ENCODE measurements around the gene VARS2. TPM values are rescaled to one million over a fixed set of nuclear protein-coding genes. Genes with fewer than 3 reads are reported as not detected.
A peak's percentile ranks its signal among the peaks of the same experiment; 100 is the strongest.

VARS2 gene
- total and polyA plus RNA-seq, 4 donors: 9.4 to 23.3 (median 16.3) TPM

DNA sequence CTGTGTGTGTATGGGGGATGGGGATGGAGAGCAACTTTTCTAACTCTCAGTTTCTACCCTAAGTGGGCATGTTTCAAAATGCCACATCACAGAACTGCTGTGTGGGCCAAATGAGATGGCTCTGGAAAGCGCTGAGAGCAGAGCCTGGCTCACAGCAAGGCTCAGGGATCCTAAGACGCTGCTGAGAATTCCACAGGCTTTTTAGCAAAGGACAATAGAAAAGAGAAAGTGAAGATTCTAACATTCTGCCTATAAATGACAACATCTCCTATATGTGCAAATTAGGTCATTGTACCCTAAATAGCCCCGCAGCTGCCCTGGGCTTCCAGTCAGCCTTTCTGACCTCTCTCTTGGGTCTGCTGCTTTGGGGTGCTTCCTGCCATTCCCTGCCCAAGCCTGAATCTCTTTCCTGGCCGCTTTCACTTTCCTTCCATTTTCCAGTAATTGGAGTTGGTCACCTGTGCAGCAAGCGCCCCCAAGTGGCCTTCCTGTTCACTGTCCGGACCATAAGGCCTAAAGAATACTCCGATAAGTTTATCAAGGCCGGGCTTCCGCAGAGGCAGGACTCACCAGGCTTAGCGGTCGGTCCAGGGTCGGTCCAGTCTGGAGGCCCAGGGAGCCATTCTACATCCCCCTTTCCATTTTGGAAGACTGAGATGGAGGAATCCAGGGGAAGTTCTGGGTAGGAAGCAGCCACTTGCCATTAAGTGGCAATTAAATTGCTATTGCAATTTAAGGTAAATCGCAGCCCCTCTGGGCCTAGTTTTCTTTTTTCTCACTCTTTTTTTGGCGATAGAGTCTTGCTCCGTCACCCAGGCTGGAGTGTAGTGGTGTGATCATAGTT lies 36.4 kb upstream of the VARS2 start:
- no peak for TF ChIP-seq ZBTB33 (IDR thresholded peaks at IDR 0.05)
- no peak for TF ChIP-seq GABPA (IDR thresholded peaks at IDR 0.05 in 1 of 2, conservative IDR thresholded peaks at IDR 0.05 in 1 of 2)
- TF ChIP-seq YY1 (IDR thresholded peaks at IDR 0.05): peak; percentile 92
- no peak for TF ChIP-seq REST (IDR thresholded peaks at IDR 0.05)
- peak; percentile 64 for TF ChIP-seq TAF1 (conservative IDR thresholded peaks at IDR 0.05)
- TF ChIP-seq, protein P1, sequence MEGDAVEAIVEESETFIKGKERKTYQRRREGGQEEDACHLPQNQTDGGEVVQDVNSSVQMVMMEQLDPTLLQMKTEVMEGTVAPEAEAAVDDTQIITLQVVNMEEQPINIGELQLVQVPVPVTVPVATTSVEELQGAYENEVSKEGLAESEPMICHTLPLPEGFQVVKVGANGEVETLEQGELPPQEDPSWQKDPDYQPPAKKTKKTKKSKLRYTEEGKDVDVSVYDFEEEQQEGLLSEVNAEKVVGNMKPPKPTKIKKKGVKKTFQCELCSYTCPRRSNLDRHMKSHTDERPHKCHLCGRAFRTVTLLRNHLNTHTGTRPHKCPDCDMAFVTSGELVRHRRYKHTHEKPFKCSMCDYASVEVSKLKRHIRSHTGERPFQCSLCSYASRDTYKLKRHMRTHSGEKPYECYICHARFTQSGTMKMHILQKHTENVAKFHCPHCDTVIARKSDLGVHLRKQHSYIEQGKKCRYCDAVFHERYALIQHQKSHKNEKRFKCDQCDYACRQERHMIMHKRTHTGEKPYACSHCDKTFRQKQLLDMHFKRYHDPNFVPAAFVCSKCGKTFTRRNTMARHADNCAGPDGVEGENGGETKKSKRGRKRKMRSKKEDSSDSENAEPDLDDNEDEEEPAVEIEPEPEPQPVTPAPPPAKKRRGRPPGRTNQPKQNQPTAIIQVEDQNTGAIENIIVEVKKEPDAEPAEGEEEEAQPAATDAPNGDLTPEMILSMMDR (IDR thresholded peaks at IDR 0.05; ENCODE audit: low read depth, low read length, missing input control): peak; percentile 93
- peak; percentile 61 for TF ChIP-seq SP1 (IDR thresholded peaks at IDR 0.05)
- TF ChIP-seq FOXA1 (IDR thresholded peaks at IDR 0.05): no peak
- peak; percentile 53 to 71 for TF ChIP-seq RXRA (IDR thresholded peaks at IDR 0.05)
- TF ChIP-seq, protein P2, sequence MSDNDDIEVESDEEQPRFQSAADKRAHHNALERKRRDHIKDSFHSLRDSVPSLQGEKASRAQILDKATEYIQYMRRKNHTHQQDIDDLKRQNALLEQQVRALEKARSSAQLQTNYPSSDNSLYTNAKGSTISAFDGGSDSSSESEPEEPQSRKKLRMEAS (IDR thresholded peaks at IDR 0.05): no peak
- peak; percentile 5 to 34 for TF ChIP-seq HNF4A (conservative IDR thresholded peaks at IDR 0.05)
- peak; percentile 97 to 98 for TF ChIP-seq RAD21 (IDR thresholded peaks at IDR 0.05)
- TF ChIP-seq JUND (IDR thresholded peaks at IDR 0.05): peak; percentile 38 to 43
- TF ChIP-seq HNF4G (IDR thresholded peaks at IDR 0.05): no peak
- TF ChIP-seq ATF3 (IDR thresholded peaks at IDR 0.05): peak; percentile 21
- TF ChIP-seq EGR1 (IDR thresholded peaks at IDR 0.05; ENCODE audit: low read depth in 2 of 2): no peak
- TF ChIP-seq NR2F2 (IDR thresholded peaks at IDR 0.05): peak; percentile 74
- no peak for TF ChIP-seq FOXA2 (IDR thresholded peaks at IDR 0.05)
- 13% methylated on average over 15 of the region's 15 CpGs for WGBS
- peaks cover 0 to 11% (median 1%) of the 10 kb centered on the region in 4 donors for H3K4me1 ChIP-seq (ENCODE audit: control insufficient read depth in 4 of 4, insufficient read depth in 4 of 4, low read length in 3 of 4)
- H3K4me3 ChIP-seq (ENCODE audit: low read depth in 1 of 3, low read length in 3 of 3): peak overlapping the region; percentile 47 to 75 (median 52)
- H3K27ac ChIP-seq (ENCODE audit: low read depth in 1 of 2, low read length in 2 of 2): peak overlapping the region; percentile 83 to 91
- DNase-seq (ENCODE audit: low spot score): peak; percentile 80
- no peaks in the 10 kb centered on the region for H3K27me3 ChIP-seq (ENCODE audit: control insufficient read depth in 4 of 4, insufficient read depth in 4 of 4, low read length in 3 of 4)
- H3K36me3 ChIP-seq (ENCODE audit: control insufficient read depth in 4 of 4, insufficient read depth in 3 of 4, low read depth in 1 of 4, low read length in 3 of 4): no peaks in the 10 kb centered on the region
- no peaks in the 10 kb centered on the region for H3K9me3 ChIP-seq (ENCODE audit: control insufficient read depth in 4 of 4, low read length in 3 of 4)
- peak overlapping the region; percentile 61 to 99 for H3K9ac ChIP-seq (ENCODE audit: low read depth in 1 of 2, low read length in 2 of 2)
